IMR-90 (cell line): ENCODE results near the gene WDR54.

Experiments used
- BHLHE40 ChIP-seq: fragments of 150-350 bp; IDR thresholded peaks from 2 replicates; pipeline ENCODE4 v1.6.1; 2016; ENCODE audit warnings: mild to moderate bottlenecking, low read depth, low read length
- CEBPB ChIP-seq: IDR thresholded peaks from 2 replicates; pipeline ENCODE4 v1.6.1; 2012; ENCODE audit warnings: low read depth, low read length, improper control_type of control experiment
- CTCF ChIP-seq: conservative IDR thresholded peaks from 2 replicates; pipeline ENCODE4 v1.5.1; 2012; ENCODE audit warnings: mild to moderate bottlenecking, low read depth, low read length, improper control_type of control experiment
- MAFK ChIP-seq: IDR thresholded peaks from 2 replicates; pipeline ENCODE4 v1.6.1; 2012; ENCODE audit warnings: low read depth, low read length, improper control_type of control experiment
- MAZ ChIP-seq: IDR thresholded peaks from 2 replicates; pipeline ENCODE4 v1.6.1; 2012; ENCODE audit warnings: low read depth, mild to moderate bottlenecking, low read length, improper control_type of control experiment, moderate library complexity, borderline replicate concordance
- MXI1 ChIP-seq: IDR thresholded peaks from 2 replicates; pipeline ENCODE4 v1.6.1; 2012; ENCODE audit warnings: low read depth, mild to moderate bottlenecking, low read length, moderate library complexity, borderline replicate concordance
- NFE2L2 ChIP-seq: fragments of 150-350 bp; IDR thresholded peaks from 2 replicates; pipeline ENCODE4 v1.6.1; 2016; ENCODE audit warnings: low read depth, mild to moderate bottlenecking, low read length
- POLR2A ChIP-seq: IDR thresholded peaks from 2 replicates; pipeline ENCODE4 v1.6.1; 2012; ENCODE audit warnings: mild to moderate bottlenecking, low read depth, low read length
- RAD21 ChIP-seq: IDR thresholded peaks from 2 replicates; pipeline ENCODE4 v1.6.1; 2012; ENCODE audit warnings: low read length, improper control_type of control experiment
- RCOR1 ChIP-seq: IDR thresholded peaks from 2 replicates; pipeline ENCODE4 v1.6.1; 2012; ENCODE audit warnings: mild to moderate bottlenecking, low read length, improper control_type of control experiment; ENCODE audit not compliant: insufficient replicate concordance
- RFX5 ChIP-seq: IDR thresholded peaks from 2 replicates; pipeline ENCODE4 v1.8.0; 2012; ENCODE audit warnings: low read depth, mild to moderate bottlenecking, low read length, moderate library complexity
- SMC3 ChIP-seq: fragments of 150-350 bp; IDR thresholded peaks from 2 replicates; pipeline ENCODE4 v1.6.1; 2016; ENCODE audit warnings: low read depth, mild to moderate bottlenecking, antibody characterized with exemption, low read length, moderate library complexity
- USF2 ChIP-seq: fragments of 150-350 bp; IDR thresholded peaks from 2 replicates; pipeline ENCODE4 v1.6.1; 2017; ENCODE audit warnings: mild to moderate bottlenecking, antibody characterized with exemption, low read length, low read depth

GRCh38 chr2:74407682-74408081 lies 13.8 kb upstream of the WDR54 start:
- no peak for TF ChIP-seq BHLHE40
- no peak for TF ChIP-seq POLR2A
- no peak for TF ChIP-seq CTCF
- TF ChIP-seq RFX5 = no peak
- TF ChIP-seq MXI1 = no peak
- no peak for TF ChIP-seq SMC3
- no peak for TF ChIP-seq RAD21
- no peak for TF ChIP-seq USF2
- no peak for TF ChIP-seq MAZ
- TF ChIP-seq RCOR1 = no peak
- TF ChIP-seq MAFK = no peak
- TF ChIP-seq NFE2L2 = no peak
- no peak for TF ChIP-seq CEBPB
